Trophoblast cell (in vitro differentiated cells and primary cell): ENCODE measurements around the gene MRPL9.
"Not testable (repeated sequence)": the region's sequence is repeated elsewhere in the genome, so short reads cannot be mapped to it uniquely, and the experiment has no call there.

Source experiments
- DNase-seq, 2 donors: peaks; one replicate each; pipeline ENCODE4 v3.0.0-alpha.2; 2016
- H2AFZ ChIP-seq: 2 replicates; pipeline ENCODE4 v1.6.1; 2013; ENCODE audit warnings: low read length, moderate library complexity, mild to moderate bottlenecking; ENCODE audit not compliant: insufficient read depth, poor library complexity
- H2AK5ac ChIP-seq: 2 replicates; pipeline ENCODE4 v1.6.1; 2013; ENCODE audit warnings: mild to moderate bottlenecking, low read length
- H2BK120ac ChIP-seq: 2 replicates; pipeline ENCODE4 v1.6.1; 2013; ENCODE audit warnings: low read length, mild to moderate bottlenecking, moderate library complexity; ENCODE audit not compliant: insufficient read depth, poor library complexity
- H2BK12ac ChIP-seq: 2 replicates; pipeline ENCODE4 v1.6.1; 2013; ENCODE audit warnings: mild to moderate bottlenecking, low read length, moderate library complexity
- H2BK5ac ChIP-seq: 2 replicates; pipeline ENCODE4 v1.6.1; 2013; ENCODE audit warnings: low read length, low read depth, moderate library complexity, mild to moderate bottlenecking; ENCODE audit not compliant: poor library complexity
- H3K14ac ChIP-seq: 2 replicates; pipeline ENCODE4 v1.6.1; 2013; ENCODE audit warnings: mild to moderate bottlenecking, low read length
- H3K18ac ChIP-seq: 2 replicates; pipeline ENCODE4 v1.6.1; 2013; ENCODE audit warnings: mild to moderate bottlenecking, low read length
- H3K23ac ChIP-seq: 2 replicates; pipeline ENCODE4 v1.6.1; 2013; ENCODE audit warnings: low read length
- H3K27ac ChIP-seq: 2 replicates; pipeline ENCODE4 v1.5.1; 2013; ENCODE audit warnings: low read depth, mild to moderate bottlenecking, inconsistent platforms, low read length, moderate library complexity
- H3K27me3 ChIP-seq: 2 replicates; pipeline ENCODE4 v1.6.1; 2013; ENCODE audit warnings: inconsistent platforms, mild to moderate bottlenecking, low read length, moderate library complexity; ENCODE audit not compliant: insufficient read depth
- H3K36me3 ChIP-seq, 2 experiments: 1 replicate in 1 of 2; 2 replicates in 1 of 2; pipeline ENCODE4 v1.6.1; 2013; ENCODE audit warnings: low read length in 2 of 2, mild to moderate bottlenecking in 2 of 2, moderate library complexity in 1 of 2; ENCODE audit not compliant: insufficient read depth in 2 of 2, control insufficient read depth in 1 of 2
- H3K4ac ChIP-seq: 2 replicates; pipeline ENCODE4 v1.6.1; 2013; ENCODE audit warnings: low read depth, mild to moderate bottlenecking, low read length, moderate library complexity
- H3K4me1 ChIP-seq, 2 experiments: 1 replicate in 1 of 2; 2 replicates in 1 of 2; pipeline ENCODE4 v1.6.1; 2013; ENCODE audit warnings: low read length in 2 of 2, mild to moderate bottlenecking in 2 of 2, moderate library complexity in 1 of 2; ENCODE audit not compliant: insufficient read depth in 2 of 2, control insufficient read depth in 1 of 2
- H3K4me2 ChIP-seq: 2 replicates; pipeline ENCODE4 v1.6.1; 2013; ENCODE audit warnings: inconsistent platforms, mild to moderate bottlenecking, low read length, moderate library complexity
- H3K4me3 ChIP-seq: 2 replicates; pipeline ENCODE4 v1.5.1; 2013; ENCODE audit warnings: mild to moderate bottlenecking, low read depth, low read length, inconsistent platforms
- H3K79me1 ChIP-seq: one replicate; pipeline ENCODE4 v1.6.1; 2013; ENCODE audit warnings: low read length
- H3K79me2 ChIP-seq: 2 replicates; pipeline ENCODE4 v1.6.1; 2013; ENCODE audit warnings: low read length, mild to moderate bottlenecking; ENCODE audit not compliant: control insufficient read depth, insufficient read depth, poor library complexity
- H3K9ac ChIP-seq: 2 replicates; pipeline ENCODE4 v1.6.1; 2013; ENCODE audit warnings: mild to moderate bottlenecking, low read length
- H3K9me3 ChIP-seq: 2 replicates; pipeline ENCODE4 v1.6.1; 2013; ENCODE audit warnings: low read depth, mild to moderate bottlenecking, control low read depth, inconsistent platforms, low read length; ENCODE audit not compliant: insufficient read depth
- H4K12ac ChIP-seq: 2 replicates; pipeline ENCODE4 v1.6.1; 2013; ENCODE audit warnings: low read depth, mild to moderate bottlenecking, low read length, moderate library complexity
- H4K8ac ChIP-seq: 2 replicates; pipeline ENCODE4 v1.6.1; 2013; ENCODE audit warnings: low read depth, mild to moderate bottlenecking, low read length, moderate library complexity
- H4K91ac ChIP-seq: one replicate; pipeline ENCODE4 v1.6.1; 2013; ENCODE audit warnings: low read depth, mild to moderate bottlenecking, low read length, moderate library complexity
- WGBS: extraction: QIAGEN DNeasy Blood & Tissue Kit; methylation state at CpG from one replicate; pipeline ENCODE4 v1.1.7; 2013; ENCODE audit warnings: missing lambda C conversion rate; ENCODE audit not compliant: insufficient read length, insufficient coverage; ENCODE audit errors: extremely low coverage; 5-methylcytosine and 5-hydroxymethylcytosine counted together

Gene MRPL9

GRCh38 chr1:151739590-151740355 lies 23.5 kb downstream of the MRPL9 start:
- no peak overlapping the region for H3K4me3 ChIP-seq
- no peak overlapping the region for H4K12ac ChIP-seq
- no peaks in the 10 kb centered on the region for H3K79me2 ChIP-seq
- peak overlapping the region; percentile 35 for H3K4me2 ChIP-seq
- H3K4ac ChIP-seq, result no peak overlapping the region
- no peak overlapping the region for H2BK12ac ChIP-seq
- WGBS, result no CpG with 5 or more reads among the region's 3 CpGs
- no peak overlapping the region for H2BK120ac ChIP-seq
- peaks cover 7% of the 10 kb centered on the region for H3K9me3 ChIP-seq
- H3K18ac ChIP-seq, result no peak overlapping the region
- no peak overlapping the region for H4K8ac ChIP-seq
- H3K36me3 ChIP-seq, result no peaks in the 10 kb centered on the region
- no peak overlapping the region for H3K9ac ChIP-seq
- H3K23ac ChIP-seq, result no peak overlapping the region
- H3K27ac ChIP-seq, result peak overlapping the region; percentile 43
- no peak overlapping the region for H3K14ac ChIP-seq
- H3K4me1 ChIP-seq, result peaks cover 4% of the 10 kb centered on the region in 2 experiments
- H2BK5ac ChIP-seq, result no peak overlapping the region
- DNase-seq, result peak; percentile 70 to 90
- H3K79me1 ChIP-seq, result no peaks in the 10 kb centered on the region
- no peak overlapping the region for H4K91ac ChIP-seq
- H2AFZ ChIP-seq, result no peak overlapping the region
- no peak overlapping the region for H2AK5ac ChIP-seq
- H3K27me3 ChIP-seq, result no peaks in the 10 kb centered on the region

GRCh38 chr1:151737479-151737878 lies 25.8 kb downstream of the MRPL9 start:
- Histone ChIP-seq H3K9ac (no peak overlapping the region), H2BK5ac (no peak overlapping the region), H3K79me1 (no peaks in the 10 kb centered on the region), H2AFZ (no peak overlapping the region), H3K4me2 (no peak overlapping the region), H3K4ac (no peak overlapping the region), H3K4me1 (peaks cover 4% of the 10 kb centered on the region in 2 experiments), H3K14ac (no peak overlapping the region), H3K36me3 (no peaks in the 10 kb centered on the region), H2BK12ac (no peak overlapping the region), H2BK120ac (no peak overlapping the region), H3K79me2 (no peaks in the 10 kb centered on the region), H4K8ac (no peak overlapping the region), H3K27ac (no peak overlapping the region), H4K12ac (no peak overlapping the region), H2AK5ac (no peak overlapping the region), H3K27me3 (no peaks in the 10 kb centered on the region), H4K91ac (no peak overlapping the region), H3K9me3 (peaks cover 7% of the 10 kb centered on the region), H3K18ac (no peak overlapping the region), H3K4me3 (no peak overlapping the region), H3K23ac (no peak overlapping the region)
- DNase-seq, result no peak

- H2AK5ac ChIP-seq, result no peak overlapping the region
- WGBS, result no CpG with 5 or more reads among the region's 2 CpGs
These were observed 26.3 kb downstream of the MRPL9 start for GRCh38 chr1:151737026-151737425.

GRCh38 chr1:151733995-151734394 lies 29.3 kb downstream of the MRPL9 start:
- H3K9me3 ChIP-seq, H3K4me1 ChIP-seq, H3K27ac ChIP-seq, H3K18ac ChIP-seq, H4K8ac ChIP-seq, H2BK5ac ChIP-seq, H3K23ac ChIP-seq, H3K79me1 ChIP-seq, H2AK5ac ChIP-seq, H4K12ac ChIP-seq, H2BK120ac ChIP-seq, H4K91ac ChIP-seq, H3K36me3 ChIP-seq, H3K4me2 ChIP-seq, H2BK12ac ChIP-seq, H3K9ac ChIP-seq, H3K79me2 ChIP-seq, H3K4me3 ChIP-seq, DNase-seq, H3K27me3 ChIP-seq, H3K14ac ChIP-seq, H2AFZ ChIP-seq, H3K4ac ChIP-seq: not testable (repeated sequence)
- WGBS, result no CpG with 5 or more reads among the region's 9 CpGs

More at GRCh38 chr1:151737026-151737425, 26.3 kb downstream of the MRPL9 start:
- H3K23ac ChIP-seq, result no peak overlapping the region
- no peak overlapping the region for H3K27ac ChIP-seq
- H4K12ac ChIP-seq, result no peak overlapping the region
- H3K36me3 ChIP-seq, result no peaks in the 10 kb centered on the region
- H3K4me3 ChIP-seq, result no peak overlapping the region
- no peak overlapping the region for H2BK12ac ChIP-seq
- no peak overlapping the region for H2AFZ ChIP-seq
- no peaks in the 10 kb centered on the region for H3K27me3 ChIP-seq
- DNase-seq, result no peak
- no peak overlapping the region for H3K4me2 ChIP-seq
- H3K4me1 ChIP-seq, result peaks cover 4% of the 10 kb centered on the region in 2 experiments
- no peak overlapping the region for H4K91ac ChIP-seq
- H2BK5ac ChIP-seq, result no peak overlapping the region
- peaks cover 7% of the 10 kb centered on the region for H3K9me3 ChIP-seq
- H3K18ac ChIP-seq, result no peak overlapping the region
- H3K14ac ChIP-seq, result no peak overlapping the region
- H4K8ac ChIP-seq, result no peak overlapping the region
- H3K4ac ChIP-seq, result no peak overlapping the region
- H3K79me1 ChIP-seq, result no peaks in the 10 kb centered on the region
- H2BK120ac ChIP-seq, result no peak overlapping the region
- H3K9ac ChIP-seq, result no peak overlapping the region
- no peaks in the 10 kb centered on the region for H3K79me2 ChIP-seq
